Nephron (organoid): ENCODE results near the gene REV1.

Experiments used
- H3K27ac Mint-ChIP-seq, 3 experiments: 2 replicates each; pipeline ENCODE4 v1.8.0; 2020; ENCODE audit warnings: mixed read lengths in 3 of 3, mild to moderate bottlenecking in 2 of 3, moderate library complexity in 1 of 3
- H3K27me3 Mint-ChIP-seq: 2 replicates; pipeline ENCODE4 v1.8.0; 2021; ENCODE audit warnings: low read depth, mild to moderate bottlenecking, moderate library complexity, mixed read lengths
- H3K36me3 Mint-ChIP-seq: 2 replicates; pipeline ENCODE4 v1.8.0; 2020; ENCODE audit warnings: low read depth, mixed read lengths
- H3K4me1 Mint-ChIP-seq: 2 replicates; pipeline ENCODE4 v1.8.0; 2020; ENCODE audit warnings: mixed read lengths
- H3K4me3 Mint-ChIP-seq, 3 experiments: 2 replicates each; pipeline ENCODE4 v1.8.0; 2020; ENCODE audit warnings: mild to moderate bottlenecking in 3 of 3, mixed read lengths in 3 of 3, moderate library complexity in 2 of 3
- H3K9me3 Mint-ChIP-seq: 2 replicates; pipeline ENCODE4 v1.8.0; 2020; ENCODE audit warnings: mixed read lengths
- CTCF ChIP-seq, 3 experiments: fragments of 200-600 bp; sonication (generic); IDR thresholded peaks; one replicate each; pipeline ENCODE4 v1.5.0; 2021; ENCODE audit warnings: antibody characterized with exemption in 3 of 3; ENCODE audit not compliant: unreplicated experiment in 3 of 3

The REV1 gene

GRCh38 chr2:99485411-99485810, 4.4 kb downstream of the REV1 start:
- Mint-ChIP-seq H3K4me3 (peak overlapping the region; percentile 35 to 68 (median 57)), H3K4me1 (peaks cover 50% of the 10 kb centered on the region), H3K27ac (peak overlapping the region; percentile 3 to 57 (median 49)), H3K36me3 (no peaks in the 10 kb centered on the region), H3K27me3 (no peaks in the 10 kb centered on the region), H3K9me3 (no peaks in the 10 kb centered on the region)
- no peak for TF ChIP-seq CTCF (IDR thresholded peaks at IDR 0.05; ENCODE audit: unreplicated experiment in 3 of 3)

GRCh38 chr2:99484205-99484604, 5.6 kb downstream of the REV1 start:
- Mint-ChIP-seq H3K4me1 (peaks cover 59% of the 10 kb centered on the region), H3K9me3 (no peaks in the 10 kb centered on the region), H3K36me3 (no peaks in the 10 kb centered on the region), H3K27me3 (no peaks in the 10 kb centered on the region), H3K27ac (peak overlapping the region in 2 of 3 experiments; percentile 3 to 6), H3K4me3 (peak overlapping the region in 1 of 3 experiments; percentile 14)
- TF ChIP-seq CTCF (IDR thresholded peaks at IDR 0.05; ENCODE audit: unreplicated experiment in 3 of 3): no peak

GRCh38 chr2:99481941-99482340, 7.9 kb downstream of the REV1 start:
- Mint-ChIP-seq H3K9me3 (no peaks in the 10 kb centered on the region), H3K4me1 (peaks cover 68% of the 10 kb centered on the region), H3K27me3 (no peaks in the 10 kb centered on the region), H3K4me3 (no peak overlapping the region), H3K27ac (peak overlapping the region in 1 of 3 experiments; percentile 69), H3K36me3 (no peaks in the 10 kb centered on the region)
- no peak for TF ChIP-seq CTCF (IDR thresholded peaks at IDR 0.05; ENCODE audit: unreplicated experiment in 3 of 3)

DNA sequence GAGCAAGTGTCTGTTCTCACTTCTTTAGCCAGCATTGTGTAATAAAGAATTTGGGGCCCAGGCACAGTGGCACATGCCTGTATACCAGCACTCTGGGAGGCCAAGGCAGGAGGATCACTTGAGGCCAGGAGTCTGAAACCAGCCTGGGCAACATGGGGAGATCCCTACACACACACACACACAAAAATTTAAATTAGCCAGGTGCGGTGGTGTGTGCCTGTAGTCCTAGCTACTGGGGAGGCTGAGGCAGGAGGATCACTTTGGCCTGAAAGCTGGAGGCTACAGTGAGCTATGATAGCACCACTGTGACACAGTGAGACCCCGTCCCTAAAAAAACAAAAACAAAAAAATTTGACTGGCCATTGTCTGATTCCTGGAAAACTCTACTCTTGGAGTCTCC, 8.3 kb downstream of the REV1 start:
- H3K27ac Mint-ChIP-seq: peak overlapping the region in 1 of 3 experiments; percentile 69
- no peak for TF ChIP-seq CTCF (IDR thresholded peaks at IDR 0.05; ENCODE audit: unreplicated experiment in 3 of 3)

GRCh38 chr2:99480390-99480789, 9.4 kb downstream of the REV1 start:
- H3K4me3 Mint-ChIP-seq: no peak overlapping the region
- no peaks in the 10 kb centered on the region for H3K9me3 Mint-ChIP-seq
- no peaks in the 10 kb centered on the region for H3K36me3 Mint-ChIP-seq
- no peaks in the 10 kb centered on the region for H3K27me3 Mint-ChIP-seq
- no peak for TF ChIP-seq CTCF (IDR thresholded peaks at IDR 0.05; ENCODE audit: unreplicated experiment in 3 of 3)
- peaks cover 61% of the 10 kb centered on the region for H3K4me1 Mint-ChIP-seq
- H3K27ac Mint-ChIP-seq: peak overlapping the region in 2 of 3 experiments; percentile 27 to 91

More for the DNA sequence above, 8.3 kb downstream of the REV1 start:
- H3K4me1 Mint-ChIP-seq: peaks cover 66% of the 10 kb centered on the region
- no peak overlapping the region for H3K4me3 Mint-ChIP-seq
- no peaks in the 10 kb centered on the region for H3K36me3 Mint-ChIP-seq
- no peaks in the 10 kb centered on the region for H3K9me3 Mint-ChIP-seq
- no peaks in the 10 kb centered on the region for H3K27me3 Mint-ChIP-seq

DNA sequence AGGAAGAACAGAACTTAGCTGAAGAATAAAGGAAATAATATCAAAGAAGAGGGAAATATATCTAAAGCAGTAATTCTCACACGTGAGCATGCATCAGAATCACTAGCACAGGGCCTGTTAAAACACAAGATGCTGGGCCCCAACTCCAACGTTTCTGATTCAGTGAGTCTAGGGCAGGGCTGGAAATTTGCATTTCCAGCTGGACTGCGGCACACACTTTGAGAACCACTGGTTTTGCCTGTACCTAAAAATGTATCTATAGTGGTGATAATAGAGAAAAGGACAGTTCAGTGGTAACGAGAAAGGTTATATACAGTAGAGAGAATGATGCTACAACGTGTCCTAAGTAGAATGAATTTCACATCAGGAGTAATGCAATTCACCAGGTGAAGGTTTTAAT, 11.2 kb downstream of the REV1 start:
- Mint-ChIP-seq H3K4me3 (no peak overlapping the region), H3K36me3 (no peaks in the 10 kb centered on the region), H3K9me3 (no peaks in the 10 kb centered on the region), H3K27ac (peak overlapping the region in 2 of 3 experiments; percentile 30 to 43), H3K27me3 (no peaks in the 10 kb centered on the region), H3K4me1 (peaks cover 59% of the 10 kb centered on the region)
- no peak for TF ChIP-seq CTCF (IDR thresholded peaks at IDR 0.05; ENCODE audit: unreplicated experiment in 3 of 3)
